NCI-H510A treated with DMSO at 0.1 percent for 48 hours (cell line): Measurements from ENCODE around the gene MS4A6A.

Experiments used
- DNase-seq: peaks from one replicate; lab custom pipeline; 2025; lab: John Stamatoyannopoulos, UW

Gene MS4A6A

GRCh38 chr11:60128376-60128775 is 54.5 kb downstream of the MS4A6A start:
- DNase-seq = no peak

GRCh38 chr11:60127311-60127811 is 55.5 kb downstream of the MS4A6A start:
- no peak for DNase-seq

GRCh38 chr11:60125956-60126585 is 56.8 kb downstream of the MS4A6A start:
- no peak for DNase-seq

GRCh38 chr11:60124802-60125432 is 58.0 kb downstream of the MS4A6A start:
- DNase-seq = no peak
